Lung (tissue), 16 donors: ENCODE measurements around the gene SSTR1. TPM values are rescaled to one million over a fixed set of nuclear protein-coding genes. Genes with fewer than 3 reads are reported as not detected.

Experiments
- ATAC-seq: fragments of 200-7000 bp; cut with Tn5 transposase; one replicate; pipeline ENCODE4 v1.9.1; 2020; ENCODE audit warnings: moderate number of reproducible peaks; ENCODE audit not compliant: insufficient read depth, low FRiP score
- DNase-seq, 3 donors: peaks; one replicate each; pipeline ENCODE4 v3.0.0-alpha.2; 2013 to 2017
- H3K27ac ChIP-seq, 2 donors: one replicate each; pipeline ENCODE4 v1.5.1; 2013; ENCODE audit warnings: mild to moderate bottlenecking in 2 of 2, moderate library complexity in 2 of 2, control low read depth in 1 of 2, inconsistent platforms in 1 of 2, low read depth in 1 of 2, low read length in 1 of 2
- H3K27me3 ChIP-seq, 3 donors: one replicate each; pipeline ENCODE4 v1.5.1; 2013; ENCODE audit warnings: low read length in 2 of 3; ENCODE audit not compliant: control insufficient read depth in 3 of 3, insufficient read depth in 3 of 3
- H3K36me3 ChIP-seq, 4 donors: one replicate each; pipeline ENCODE4 v1.5.1; 2013; ENCODE audit warnings: low read length in 4 of 4, mild to moderate bottlenecking in 1 of 4, moderate library complexity in 1 of 4; ENCODE audit not compliant: control insufficient read depth in 4 of 4, insufficient read depth in 4 of 4
- H3K4me1 ChIP-seq, 5 donors: one replicate each; pipeline ENCODE4 v1.5.1; 2013; ENCODE audit warnings: low read length in 5 of 5, mild to moderate bottlenecking in 2 of 5, moderate library complexity in 1 of 5; ENCODE audit not compliant: control insufficient read depth in 5 of 5, insufficient read depth in 5 of 5
- H3K4me3 ChIP-seq: one replicate; pipeline ENCODE4 v1.5.1; 2013; ENCODE audit warnings: mild to moderate bottlenecking, control low read depth, moderate library complexity
- H3K9ac ChIP-seq, 2 donors: one replicate each; pipeline ENCODE4 v1.5.1; 2013; ENCODE audit warnings: low read length in 2 of 2, control low read depth in 1 of 2; ENCODE audit not compliant: insufficient read depth in 1 of 2
- H3K9me3 ChIP-seq, 4 donors: one replicate each; pipeline ENCODE4 v1.5.1; 2013; ENCODE audit warnings: low read length in 3 of 4, mild to moderate bottlenecking in 1 of 4, moderate library complexity in 1 of 4; ENCODE audit not compliant: control insufficient read depth in 4 of 4, insufficient read depth in 3 of 4
- CTCF ChIP-seq: IDR thresholded peaks from 2 replicates; pipeline ENCODE4 v1.5.1; 2012; ENCODE audit warnings: mild to moderate bottlenecking; ENCODE audit errors: control extremely low read depth, extremely low read depth
- WGBS, 2 donors: extraction: QIAGEN DNeasy Blood & Tissue Kit; methylation state at CpG; one replicate each; pipeline ENCODE4 v1.1.7; 2013; 5-methylcytosine and 5-hydroxymethylcytosine counted together
- long read RNA-seq, 5 donors: transcript quantifications; one replicate each; lab custom pipeline, GENCODE V29; 2026
- polyA plus RNA-seq, 2 donors: library from polyadenylated mRNA; stranded (reverse); fragments of 200-250 nt; gene quantifications; one replicate each; pipeline ENCODE4 v1.2.1, GENCODE V29; 2013
- total RNA-seq, 2 donors: library from RNA; depleted of rRNA in 1 of 2; stranded (reverse); fragments of >200 nt in 1 of 2; gene quantifications; one replicate each; pipeline ENCODE4 v1.2.1, GENCODE V29; 2014 to 2021
- donor health status: control.
- donor health status: control.
- donor health status: Bipolar disorder and iron deficiency.
- donor health status: healthy.
- donor health status: DM: yes; HTN: yes; CAD: no.

Gene SSTR1
- total RNA-seq, result 1 to 10 TPM; 4.3 to 7.9 TPM
- polyA plus RNA-seq, result 1 to 10 TPM; 1.6 to 2.2 TPM
- long read RNA-seq, donor 1, result 0 reads
- long read RNA-seq, donor 2, result 0 reads
- long read RNA-seq, donor 3, result 0 reads
- long read RNA-seq, donor 4, result 0 reads
- long read RNA-seq, donor 5, result 0 reads

- DNase-seq (peak in 2 of 3 donors; percentile 18 to 37), ATAC-seq (no peak)
- Histone ChIP-seq H3K4me1 (peaks cover 0 to 39% (median 14%) of the 10 kb centered on the region in 5 donors), H3K27me3 (peaks cover 4 to 51% (median 47%) of the 10 kb centered on the region in 3 donors), H3K4me3 (peak within 1 kb of the TSS; percentile 46), H3K9ac (peak within 1 kb of the TSS in 1 of 2 donors; percentile 61), H3K27ac (no peak within 1 kb of the TSS), H3K9me3 (peaks cover 0 to 8% (median 2%) of the 10 kb centered on the region in 4 donors), H3K36me3 (no peaks in the 10 kb centered on the region)
- WGBS, 2 donors, result 3% methylated on average over 49 of the region's 49 CpGs
- no peak for TF ChIP-seq CTCF
Measured at GRCh38 chr14:38207736-38208617, at the start of gene SSTR1. SSTR1 (plus strand) TSS chr14:38207904; CDS start chr14:38209390, 1,486 bp downstream.

GRCh38 chr14:38158468-38158867 is 49.2 kb upstream of the SSTR1 start:
- Histone ChIP-seq H3K27ac (no peak overlapping the region), H3K4me3 (no peak overlapping the region), H3K9ac (no peak overlapping the region), H3K9me3 (no peaks in the 10 kb centered on the region), H3K4me1 (no peaks in the 10 kb centered on the region), H3K27me3 (no peaks in the 10 kb centered on the region), H3K36me3 (no peaks in the 10 kb centered on the region)
- no peak for ATAC-seq
- no peak for TF ChIP-seq CTCF
- DNase-seq, result no peak

GRCh38 chr14:38168416-38168815 is 39.3 kb upstream of the SSTR1 start:
- DNase-seq, result peak in 2 of 3 donors; percentile 16 to 55
- H3K36me3 ChIP-seq, result no peaks in the 10 kb centered on the region
- WGBS, 2 donors, result 51 to 53% methylated on average over 2 of the region's 2 CpGs

More at GRCh38 chr14:38168416-38168815, 39.3 kb upstream of the SSTR1 start:
- no peaks in the 10 kb centered on the region for H3K4me1 ChIP-seq
- H3K27ac ChIP-seq, result no peak overlapping the region
- TF ChIP-seq CTCF, result no peak
- ATAC-seq, result no peak
- no peak overlapping the region for H3K4me3 ChIP-seq
- H3K9me3 ChIP-seq, result no peaks in the 10 kb centered on the region
- H3K9ac ChIP-seq, result no peak overlapping the region
- H3K27me3 ChIP-seq, result no peaks in the 10 kb centered on the region
